HG02970 (cell line): Measurements from ENCODE around the gene CACNA2D1.
"Not testable (repeated sequence)": the region's sequence is repeated elsewhere in the genome, so short reads cannot be mapped to it uniquely, and the experiment has no call there.

Experiments used
- ATAC-seq: cut with Tn5 transposase; IDR thresholded peaks from one replicate; pipeline ENCODE4 v1.9.1; 2021; ENCODE audit warnings: mild to moderate bottlenecking, moderate library complexity, moderate number of reproducible peaks; ENCODE audit not compliant: unreplicated experiment, low FRiP score

CACNA2D1 gene

GRCh38 chr7:82395147-82395546 is 48.4 kb downstream of the CACNA2D1 start:
- no peak for ATAC-seq

GRCh38 chr7:82393840-82394220 is 49.7 kb downstream of the CACNA2D1 start:
- ATAC-seq = no peak

GRCh38 chr7:82393076-82393839 is 50.3 kb downstream of the CACNA2D1 start:
- ATAC-seq = no peak

GRCh38 chr7:82390936-82391335 is 52.6 kb downstream of the CACNA2D1 start:
- ATAC-seq = no peak

- ATAC-seq = no peak
These were observed 53.7 kb downstream of the CACNA2D1 start for GRCh38 chr7:82389876-82390275.

GRCh38 chr7:82388138-82388537 is 55.4 kb downstream of the CACNA2D1 start:
- no peak for ATAC-seq

- ATAC-seq = not testable (repeated sequence)
These were observed 57.0 kb downstream of the CACNA2D1 start for GRCh38 chr7:82386571-82386970.

- no peak for ATAC-seq
These were observed 58.8 kb downstream of the CACNA2D1 start for GRCh38 chr7:82384779-82385178.

- no peak for ATAC-seq
These were observed 59.5 kb downstream of the CACNA2D1 start for GRCh38 chr7:82384051-82384464.

GRCh38 chr7:82382276-82382675 is 61.3 kb downstream of the CACNA2D1 start:
- ATAC-seq = no peak

GRCh38 chr7:82376739-82377138 is 66.8 kb downstream of the CACNA2D1 start:
- ATAC-seq = no peak

- ATAC-seq = no peak
These were observed 67.9 kb downstream of the CACNA2D1 start for GRCh38 chr7:82375713-82376112.

GRCh38 chr7:82375129-82375528 is 68.4 kb downstream of the CACNA2D1 start:
- ATAC-seq = no peak

GRCh38 chr7:82373926-82374635 is 69.5 kb downstream of the CACNA2D1 start:
- ATAC-seq = no peak

- no peak for ATAC-seq
These were observed 78.9 kb downstream of the CACNA2D1 start for GRCh38 chr7:82364671-82365070.

GRCh38 chr7:82364048-82364447 is 79.5 kb downstream of the CACNA2D1 start:
- no peak for ATAC-seq

- no peak for ATAC-seq
These were observed 81.4 kb downstream of the CACNA2D1 start for GRCh38 chr7:82362129-82362706.

GRCh38 chr7:82360591-82361368 is 82.8 kb downstream of the CACNA2D1 start:
- no peak for ATAC-seq

GRCh38 chr7:82359426-82359825 is 84.2 kb downstream of the CACNA2D1 start:
- no peak for ATAC-seq

- ATAC-seq = no peak
These were observed 84.7 kb downstream of the CACNA2D1 start for GRCh38 chr7:82358923-82359322.
